Adipocyte (in vitro differentiated cells): ENCODE measurements around the gene RBM20.
"Not testable (repeated sequence)": the region's sequence is repeated elsewhere in the genome, so short reads cannot be mapped to it uniquely, and the experiment has no call there.

Experiments
- DNase-seq: peaks from one replicate; pipeline ENCODE4 v3.0.0-alpha.2; 2015; ENCODE audit warnings: low read depth
- H3K27me3 ChIP-seq: replicated peaks from 2 replicates; pipeline ENCODE4 v1.7.0; 2013; ENCODE audit warnings: mild to moderate bottlenecking, low read length, moderate library complexity; ENCODE audit not compliant: control insufficient read depth, insufficient read depth
- H3K36me3 ChIP-seq: 2 replicates; pipeline ENCODE4 v1.7.0; 2013; ENCODE audit warnings: low read length, mild to moderate bottlenecking, moderate library complexity; ENCODE audit not compliant: control insufficient read depth, insufficient read depth, severe bottlenecking
- H3K4me1 ChIP-seq: 2 replicates; pipeline ENCODE4 v1.7.0; 2013; ENCODE audit warnings: mild to moderate bottlenecking, low read length, moderate library complexity; ENCODE audit not compliant: control insufficient read depth, insufficient read depth
- H3K4me3 ChIP-seq: 2 replicates; pipeline ENCODE4 v1.7.0; 2013; ENCODE audit warnings: mild to moderate bottlenecking, low read length, moderate library complexity
- H3K9ac ChIP-seq: 2 replicates; pipeline ENCODE4 v1.7.0; 2013; ENCODE audit warnings: mild to moderate bottlenecking, low read length, moderate library complexity
- H3K9me3 ChIP-seq: 2 replicates; pipeline ENCODE4 v1.7.0; 2013; ENCODE audit warnings: mild to moderate bottlenecking, low read length, moderate library complexity; ENCODE audit not compliant: control insufficient read depth

The RBM20 gene

GRCh38 chr10:110865186-110865808 is 221.2 kb downstream of the RBM20 start:
- Histone ChIP-seq H3K4me1 (peaks cover 61% of the 10 kb centered on the region), H3K9ac (peak overlapping the region; percentile 88), H3K9me3 (no peaks in the 10 kb centered on the region), H3K27me3 (no peaks in the 10 kb centered on the region), H3K36me3 (no peaks in the 10 kb centered on the region), H3K4me3 (peak overlapping the region; percentile 64)
- peak; percentile 86 for DNase-seq

- Histone ChIP-seq H3K4me1 (peaks cover 61% of the 10 kb centered on the region), H3K27me3 (no peaks in the 10 kb centered on the region), H3K9me3 (no peaks in the 10 kb centered on the region), H3K9ac (peak overlapping the region; percentile 88), H3K4me3 (peak overlapping the region; percentile 64), H3K36me3 (no peaks in the 10 kb centered on the region)
- DNase-seq: peak; percentile 55
These were observed 221.8 kb downstream of the RBM20 start for GRCh38 chr10:110865809-110866482.

- H3K27me3 ChIP-seq, H3K36me3 ChIP-seq, H3K9me3 ChIP-seq, DNase-seq, H3K4me3 ChIP-seq: not testable (repeated sequence)
- H3K4me1 ChIP-seq: peaks cover 64% of the 10 kb centered on the region
- H3K9ac ChIP-seq: peak overlapping the region; percentile 88
These were observed 223.1 kb downstream of the RBM20 start for GRCh38 chr10:110867011-110867806.

DNA sequence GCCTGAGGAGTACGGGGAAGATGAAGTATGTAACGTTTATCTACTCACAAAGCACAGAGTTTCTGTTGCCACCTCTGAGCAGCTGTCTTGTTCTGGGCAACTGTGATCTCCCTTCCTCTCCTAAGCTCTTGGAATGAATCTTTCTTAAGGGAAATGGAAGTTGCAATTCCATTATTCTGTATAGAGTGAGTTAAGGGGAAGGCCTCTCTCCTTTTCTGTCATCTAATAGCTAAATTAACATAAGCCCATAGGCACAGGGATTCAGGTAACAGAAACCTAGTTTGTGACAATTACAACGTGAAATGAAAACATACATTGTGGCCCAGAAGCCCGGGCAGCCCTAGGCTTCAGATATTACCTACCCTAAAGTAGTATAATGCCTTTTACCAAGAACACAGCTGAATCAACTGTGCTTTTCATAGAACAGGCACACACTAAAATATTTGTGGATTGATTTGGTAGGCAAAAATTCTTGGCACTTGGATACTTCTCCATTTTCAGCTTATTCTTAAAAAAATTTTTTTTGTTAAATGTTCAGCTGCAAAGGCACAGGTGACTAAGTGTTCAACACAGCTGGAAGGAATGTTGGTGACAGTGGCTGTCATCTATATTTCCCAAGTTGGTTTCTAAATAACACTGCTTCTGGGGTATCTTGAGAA is 223.8 kb downstream of the RBM20 start:
- H3K4me1 ChIP-seq: peaks cover 58% of the 10 kb centered on the region
- no peaks in the 10 kb centered on the region for H3K27me3 ChIP-seq
- peak overlapping the region; percentile 62 for H3K9ac ChIP-seq
- H3K9me3 ChIP-seq: no peaks in the 10 kb centered on the region
- no peak overlapping the region for H3K4me3 ChIP-seq
- H3K36me3 ChIP-seq: no peaks in the 10 kb centered on the region
- peak; percentile 15 for DNase-seq

DNA sequence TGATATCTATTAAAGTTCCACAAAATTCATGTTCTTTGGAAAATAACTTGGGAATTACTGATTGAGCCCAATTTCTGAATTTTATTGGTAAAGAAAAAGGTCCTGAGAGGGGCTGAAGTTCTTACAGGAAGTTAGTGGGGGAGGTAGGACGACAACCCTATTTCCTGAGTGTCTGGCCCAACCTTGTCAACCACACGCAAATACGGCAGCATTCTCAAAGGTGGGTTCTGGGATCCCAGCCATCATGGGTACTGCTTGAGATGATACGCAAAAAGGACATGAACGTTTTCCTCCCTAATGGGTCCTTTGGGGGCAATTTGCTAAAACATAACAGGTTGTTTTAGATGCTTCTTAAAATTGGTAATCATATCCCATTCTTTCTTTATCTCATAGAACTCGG is 224.8 kb downstream of the RBM20 start:
- Histone ChIP-seq H3K4me1 (peaks cover 53% of the 10 kb centered on the region), H3K9ac (no peak overlapping the region), H3K27me3 (no peaks in the 10 kb centered on the region), H3K36me3 (no peaks in the 10 kb centered on the region), H3K9me3 (no peaks in the 10 kb centered on the region), H3K4me3 (no peak overlapping the region)
- no peak for DNase-seq

DNA sequence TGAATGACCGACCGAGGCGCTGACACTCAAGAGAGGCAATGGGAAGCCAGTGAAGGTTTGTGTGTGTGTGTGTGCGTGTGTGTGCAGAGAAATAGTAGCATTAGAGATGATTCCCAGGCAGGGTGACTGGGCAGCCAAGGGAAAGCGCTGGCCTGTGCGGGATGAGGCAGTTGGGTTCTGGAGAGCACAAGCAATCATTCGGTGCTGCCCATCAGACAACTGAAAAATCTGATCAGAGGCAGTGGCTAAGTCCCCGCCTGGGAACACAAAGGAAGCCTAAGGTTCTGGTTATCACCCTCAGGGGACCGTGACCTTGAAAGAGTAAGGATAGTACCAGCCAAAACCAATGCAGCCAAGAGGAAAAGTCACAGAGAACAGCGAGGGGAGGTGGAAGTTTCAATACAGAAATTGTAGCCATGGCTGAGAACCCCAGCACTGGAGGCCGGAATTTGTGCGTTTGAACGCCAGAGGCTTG is 226.7 kb downstream of the RBM20 start:
- H3K4me1 ChIP-seq: peaks cover 52% of the 10 kb centered on the region
- H3K4me3 ChIP-seq: peak overlapping the region; percentile 84
- H3K36me3 ChIP-seq: peaks cover under 1% of the 10 kb centered on the region
- peak overlapping the region; percentile 93 for H3K9ac ChIP-seq
- DNase-seq: peak; percentile 57
- H3K9me3 ChIP-seq: no peaks in the 10 kb centered on the region
- H3K27me3 ChIP-seq: no peaks in the 10 kb centered on the region

- Histone ChIP-seq H3K36me3 (peaks cover 7% of the 10 kb centered on the region), H3K9ac (peak within 1 kb of the TSS; percentile 93), H3K9me3 (no peaks in the 10 kb centered on the region), H3K4me1 (peaks cover 48% of the 10 kb centered on the region), H3K27me3 (no peaks in the 10 kb centered on the region), H3K4me3 (peak within 1 kb of the TSS; percentile 84)
- peak; percentile 99 for DNase-seq
These were observed 227.4 kb downstream of the RBM20 start, which contains the start of gene PDCD4 for GRCh38 chr10:110871298-110872084. PDCD4 (plus strand) TSS chr10:110871928; CDS start chr10:110876028, 4,100 bp downstream.

- peak; percentile 89 for DNase-seq
- H3K9me3 ChIP-seq: no peaks in the 10 kb centered on the region
- H3K9ac ChIP-seq: peak overlapping the region; percentile 93
- no peaks in the 10 kb centered on the region for H3K27me3 ChIP-seq
- peak overlapping the region; percentile 84 for H3K4me3 ChIP-seq
- peaks cover 14% of the 10 kb centered on the region for H3K36me3 ChIP-seq
- H3K4me1 ChIP-seq: peaks cover 41% of the 10 kb centered on the region
These were observed 228.2 kb downstream of the RBM20 start for GRCh38 chr10:110872145-110872983.

- H3K9ac ChIP-seq: peak overlapping the region; percentile 93
- peaks cover 33% of the 10 kb centered on the region for H3K4me1 ChIP-seq
- no peaks in the 10 kb centered on the region for H3K9me3 ChIP-seq
- H3K36me3 ChIP-seq: peaks cover 23% of the 10 kb centered on the region
- peak; percentile 33 for DNase-seq
- no peaks in the 10 kb centered on the region for H3K27me3 ChIP-seq
- H3K4me3 ChIP-seq: peak overlapping the region; percentile 84
These were observed 229.1 kb downstream of the RBM20 start for GRCh38 chr10:110872984-110873923.
